Activated naive CD4-positive, alpha-beta T cell treated with anti-CD3 and anti-CD28 coated beads, Interleukin-2, amount 50 U/mL, for 16 hours (primary cell): Measurements from ENCODE around the gene CPLX4.

Experiments used
- DNase-seq: peaks from one replicate; pipeline ENCODE4 v3.0.0-alpha.2; 2020

Gene CPLX4

DNA sequence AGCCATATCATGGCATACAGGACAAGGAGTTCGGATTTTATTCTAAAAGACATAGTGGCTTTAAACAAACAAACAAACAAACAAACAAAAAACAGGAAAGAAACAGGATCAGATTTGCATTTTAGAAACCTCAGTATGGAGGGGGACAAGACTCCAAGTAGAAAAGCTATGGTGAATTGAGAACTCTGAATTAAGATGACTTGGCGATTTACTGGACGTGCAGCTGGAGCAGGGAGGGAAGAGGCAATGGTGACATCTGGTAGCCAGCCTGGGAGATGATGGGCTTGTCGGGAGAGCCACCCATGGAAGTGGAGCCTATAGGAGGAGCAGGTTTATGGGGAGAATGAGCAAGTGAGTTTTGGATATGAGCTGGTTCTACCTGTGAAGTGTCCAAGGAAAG lies 13.2 kb downstream of the CPLX4 start:
- no peak for DNase-seq

DNA sequence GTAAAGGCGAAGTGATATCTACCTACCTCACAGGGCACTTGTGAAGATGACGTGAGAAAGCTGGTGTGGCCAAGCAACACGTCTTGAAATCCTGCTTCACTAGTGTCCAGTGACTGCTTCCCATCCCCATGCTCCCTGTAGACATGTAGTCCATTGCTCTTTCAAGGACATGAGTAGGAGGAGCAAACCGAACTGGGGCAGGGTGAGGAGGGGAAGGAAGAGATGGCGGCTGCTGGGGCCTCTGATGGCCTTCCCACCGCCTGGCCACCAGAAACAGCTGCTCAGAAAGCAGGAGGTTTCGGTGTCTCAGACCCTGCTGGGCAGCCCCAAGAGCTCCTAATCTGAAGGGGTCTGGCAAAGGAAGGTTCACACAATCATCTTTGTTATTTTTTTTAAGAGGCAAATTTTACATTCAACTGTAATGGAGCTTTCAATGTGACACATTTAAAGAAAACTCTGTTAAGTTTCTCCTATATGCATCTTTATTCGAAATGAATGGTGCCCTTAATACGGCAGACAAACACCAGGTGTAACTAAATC lies 14.7 kb downstream of the CPLX4 start:
- no peak for DNase-seq

DNA sequence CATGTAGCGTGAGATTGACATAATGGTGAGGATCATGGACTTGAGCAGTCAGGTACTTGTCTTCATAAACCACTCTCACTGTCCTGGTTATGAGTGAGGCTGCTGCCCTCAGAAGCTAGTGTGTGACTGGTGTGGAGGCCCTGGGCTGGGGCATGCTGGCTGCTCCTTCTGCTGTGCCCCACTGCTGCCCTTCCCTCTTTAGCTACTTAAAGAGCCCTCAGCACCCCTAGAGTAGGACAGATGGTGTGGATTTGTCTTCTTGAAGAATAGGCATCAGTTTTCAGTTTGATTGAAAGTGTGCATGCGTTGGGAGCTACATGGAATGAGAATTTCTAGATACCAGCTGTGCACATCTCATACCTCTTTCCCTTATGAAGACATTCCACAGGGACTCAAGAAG lies 15.4 kb downstream of the CPLX4 start:
- DNase-seq = no peak

DNA sequence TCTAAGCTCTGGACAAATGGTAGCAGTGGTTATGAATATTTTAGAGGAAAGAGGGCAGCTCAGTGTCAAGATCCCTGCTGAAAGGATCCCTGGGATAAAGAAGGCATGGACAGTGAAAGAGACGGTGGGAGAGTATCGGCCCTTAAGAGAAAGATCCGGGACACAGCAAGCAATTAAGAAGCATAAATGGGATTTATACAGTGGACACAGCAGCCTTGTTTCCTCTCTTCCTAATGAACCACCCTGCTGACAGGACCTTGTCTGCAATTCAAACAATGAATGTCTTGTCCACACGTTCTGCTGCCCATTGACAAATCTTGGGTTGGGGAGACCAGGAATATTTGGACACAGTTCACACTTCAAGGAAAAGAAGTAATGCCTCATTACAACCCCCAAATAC lies 16.5 kb downstream of the CPLX4 start:
- DNase-seq = no peak

DNA sequence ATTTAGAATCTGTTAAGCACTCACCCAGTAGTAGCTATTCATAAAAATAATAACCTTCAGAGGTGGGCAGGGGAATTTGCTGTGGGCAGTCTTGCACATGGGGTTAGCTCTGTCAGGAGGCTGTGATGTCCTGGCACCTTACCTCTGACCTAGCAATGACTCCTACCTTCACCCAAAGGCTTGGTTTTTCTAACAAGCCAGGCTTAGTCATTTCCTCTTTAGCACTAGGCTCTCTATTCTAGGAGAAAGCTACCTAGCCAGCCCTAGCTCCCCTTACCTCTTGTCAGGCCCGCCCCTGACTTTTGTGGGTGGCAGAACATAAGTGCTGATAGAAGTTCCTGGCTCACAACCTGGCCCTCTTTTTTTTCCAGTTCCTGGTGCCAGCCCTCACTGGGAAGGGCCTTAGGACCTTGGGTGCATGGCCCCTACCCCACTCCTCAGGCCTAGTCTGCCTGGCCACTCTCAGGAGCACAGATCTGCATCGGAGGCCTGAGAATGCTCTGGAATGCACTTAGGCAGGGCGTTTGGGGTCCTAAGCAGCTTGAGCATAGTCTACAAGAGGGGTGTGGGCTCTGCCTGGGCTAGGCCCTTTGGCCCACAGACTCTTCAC lies 17.7 kb downstream of the CPLX4 start:
- no peak for DNase-seq

DNA sequence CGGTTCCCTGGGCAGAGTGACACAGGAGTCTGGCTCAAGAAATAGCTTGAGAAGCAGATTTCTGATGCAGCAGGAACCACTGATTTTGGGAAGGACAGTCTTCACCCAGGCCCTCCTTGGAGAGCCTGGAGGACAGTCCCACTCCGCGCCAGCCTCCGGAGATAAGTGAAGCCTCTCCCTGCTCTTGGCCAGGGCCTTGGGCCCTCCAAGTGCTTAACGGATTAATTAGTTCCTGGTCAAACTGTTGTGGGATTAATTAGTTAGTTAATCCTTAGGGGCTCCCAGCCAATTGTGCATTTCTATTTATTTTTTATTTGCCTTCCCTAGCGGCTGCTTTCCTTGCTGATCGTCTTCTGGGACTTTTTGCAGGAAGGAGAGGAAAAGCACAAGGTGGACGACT lies 19.6 kb downstream of the CPLX4 start:
- no peak for DNase-seq

DNA sequence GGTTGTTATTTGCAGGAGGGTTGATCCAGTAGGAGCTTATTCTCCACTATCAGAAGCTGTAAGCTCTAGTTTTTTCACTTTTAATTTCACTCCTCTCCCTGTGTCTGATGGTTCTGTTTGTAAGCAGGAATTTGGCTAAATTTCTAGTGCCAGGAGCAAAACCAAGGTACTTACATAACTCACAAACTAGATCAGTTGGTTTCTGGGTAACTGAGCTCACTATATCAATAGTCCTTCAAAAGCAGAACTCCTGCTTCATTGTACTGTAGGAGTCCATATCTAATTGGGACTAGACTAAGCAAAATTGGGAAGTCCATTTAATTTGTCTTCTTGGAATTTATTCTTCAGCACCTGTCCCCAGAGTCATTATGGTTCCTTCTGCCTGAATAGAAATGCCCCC lies 25.1 kb downstream of the CPLX4 start:
- DNase-seq = no peak

DNA sequence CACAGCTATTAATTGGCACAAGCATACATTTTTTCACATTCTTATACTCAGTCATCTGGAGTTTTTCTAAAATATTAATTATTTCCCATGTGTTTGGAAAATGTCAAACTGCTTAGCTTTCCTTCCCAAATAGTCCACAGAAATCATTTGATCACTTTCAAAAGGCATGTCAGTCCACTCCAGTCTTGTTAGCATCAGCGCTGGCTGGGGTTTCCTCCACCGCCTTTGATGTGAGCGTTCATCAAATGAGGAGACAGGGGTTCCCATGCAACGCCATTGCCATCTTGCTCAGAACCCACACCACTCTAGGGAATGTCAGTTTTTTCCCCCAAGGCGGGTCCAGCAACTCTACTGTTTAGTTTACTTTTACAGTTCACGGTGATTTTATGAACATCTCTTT lies 32.1 kb downstream of the CPLX4 start:
- DNase-seq = no peak

DNA sequence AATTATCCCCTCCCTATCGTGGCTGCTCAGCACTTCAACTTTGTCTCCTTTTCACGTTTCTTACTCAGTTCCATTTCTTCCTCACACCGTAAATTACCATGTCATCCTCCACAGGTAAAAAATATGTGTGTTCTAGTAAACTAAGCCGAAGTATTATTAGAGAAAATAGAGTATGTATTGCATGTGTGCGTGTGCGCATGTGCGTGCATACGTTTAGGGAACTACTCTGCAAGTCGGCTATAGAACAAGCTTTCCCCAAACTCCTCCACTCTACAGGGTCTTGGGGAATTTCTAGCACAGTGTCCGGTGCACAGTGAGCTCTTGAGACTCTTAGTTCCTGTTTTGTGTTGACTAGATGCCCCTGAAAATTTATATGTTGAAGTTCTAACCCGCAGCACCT lies 36.1 kb downstream of the CPLX4 start:
- no peak for DNase-seq

DNA sequence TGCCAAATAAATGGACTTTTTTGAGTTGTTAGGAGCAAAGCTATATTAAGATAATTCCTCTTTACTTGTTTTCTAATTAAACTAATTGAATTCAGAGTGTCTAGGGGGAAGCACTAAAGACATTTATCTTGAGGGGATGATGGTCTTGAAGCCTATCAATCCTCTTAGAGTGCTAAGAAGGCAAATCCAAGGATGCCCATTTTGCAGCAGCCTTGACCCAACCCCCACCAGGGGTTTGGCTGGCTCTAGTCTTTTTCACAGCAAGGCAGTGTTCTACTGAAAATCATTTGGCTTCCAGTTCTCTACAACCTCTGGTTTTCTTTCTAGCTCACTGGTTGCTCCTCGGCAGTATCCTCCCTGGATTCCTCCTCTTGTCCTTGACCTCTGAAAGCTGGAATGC lies 38.7 kb downstream of the CPLX4 start:
- DNase-seq = no peak

DNA sequence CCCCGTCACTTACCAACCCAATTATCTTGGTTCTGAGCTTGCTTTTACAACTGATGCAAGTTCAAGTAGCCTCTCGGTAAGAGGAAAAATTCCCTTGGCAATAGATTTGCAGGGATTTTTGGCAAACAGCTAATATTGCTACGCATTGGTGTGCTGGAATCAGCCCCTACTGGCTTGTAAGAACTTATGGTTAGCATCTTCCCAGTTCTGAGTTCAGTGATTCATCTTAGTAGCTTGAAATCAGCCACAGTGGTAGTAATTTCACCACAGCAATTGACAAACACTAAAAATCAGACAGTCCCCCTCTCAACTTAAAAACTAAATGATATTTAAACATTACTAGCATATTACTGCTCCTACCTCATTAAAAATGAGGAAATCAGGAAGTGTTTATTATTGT lies 39.3 kb downstream of the CPLX4 start:
- no peak for DNase-seq

DNA sequence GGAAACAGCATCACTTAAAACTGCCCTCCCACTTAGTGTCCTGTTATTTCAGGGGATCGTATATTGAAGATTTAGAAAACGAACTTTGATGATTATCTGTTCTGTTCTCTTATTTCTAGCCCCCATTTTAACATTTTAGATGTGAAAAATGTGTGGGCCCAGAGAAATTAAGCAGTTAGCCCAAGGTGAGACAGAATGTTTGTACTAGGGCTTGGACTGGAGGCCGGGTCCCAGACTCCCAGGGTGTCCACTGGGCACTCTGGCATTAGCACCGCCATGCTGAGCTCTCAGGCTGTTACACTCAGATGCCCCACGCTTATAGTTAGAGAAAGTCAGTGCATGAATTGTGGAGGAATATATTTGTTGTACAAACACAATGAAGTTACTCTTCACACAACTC lies 39.7 kb downstream of the CPLX4 start:
- no peak for DNase-seq

DNA sequence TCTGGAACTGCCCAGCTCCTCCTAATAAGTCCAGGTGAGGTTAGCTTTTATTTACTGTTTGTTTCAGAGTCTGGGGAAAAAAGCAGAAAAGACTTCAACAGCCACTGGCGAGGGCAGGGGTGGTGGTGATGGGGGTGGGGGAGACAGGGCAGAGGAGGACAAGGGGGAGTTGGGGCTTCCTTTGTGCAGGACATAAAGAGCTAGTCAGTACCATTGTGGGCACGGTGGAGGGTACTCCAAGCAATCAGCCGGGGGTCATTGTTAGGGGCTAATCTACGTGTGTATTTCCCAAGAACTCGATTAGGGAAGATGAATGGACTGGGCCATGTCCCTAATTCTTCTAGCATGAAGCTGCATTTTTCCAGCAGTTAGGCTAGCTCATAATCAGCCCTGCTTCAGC lies 42.4 kb downstream of the CPLX4 start:
- no peak for DNase-seq

DNA sequence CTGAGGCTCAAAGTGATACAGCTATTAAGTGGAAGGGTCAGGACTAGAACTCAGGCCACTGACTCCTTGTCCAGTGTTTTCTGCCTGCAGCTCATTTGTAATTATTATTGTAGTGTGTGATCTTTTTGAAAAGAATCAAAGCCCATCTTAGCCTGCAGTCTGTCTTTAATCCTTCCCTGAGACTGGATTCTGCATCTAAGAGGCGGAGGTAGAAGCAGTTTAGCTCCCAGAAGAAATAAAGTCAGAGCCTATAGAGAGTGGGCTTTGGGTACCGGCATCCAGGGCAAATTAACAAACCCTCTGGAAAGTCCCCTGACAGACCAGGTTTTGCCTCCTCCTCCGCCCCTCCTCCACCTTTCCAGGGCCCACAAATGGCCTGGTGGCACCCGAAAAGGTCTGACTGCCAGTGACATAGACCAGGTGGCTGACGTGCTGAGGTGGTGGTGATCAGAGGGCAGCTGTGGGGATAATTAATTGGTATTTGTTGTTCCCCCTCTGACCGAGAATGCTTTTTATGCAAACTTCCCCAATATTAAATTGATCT lies 43.0 kb downstream of the CPLX4 start:
- no peak for DNase-seq

DNA sequence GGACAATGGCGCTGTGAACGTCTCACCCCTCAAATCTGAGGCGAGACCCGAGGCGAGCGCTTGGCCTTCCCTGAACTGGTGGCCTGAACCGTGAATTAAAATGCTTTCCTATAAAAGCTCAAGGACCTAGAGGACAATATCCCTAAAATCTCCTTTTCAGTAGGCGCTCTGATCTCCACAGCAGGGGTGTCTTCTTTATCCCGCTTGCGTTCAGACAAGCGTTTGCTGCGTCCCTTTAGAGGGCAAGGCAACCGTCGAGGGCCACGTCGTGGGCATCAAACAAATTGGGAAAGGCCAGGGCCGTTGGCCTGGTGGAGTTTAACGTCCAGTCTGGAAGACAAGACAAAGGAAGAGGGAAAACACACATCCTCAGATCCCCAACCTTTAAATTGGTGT lies 43.9 kb downstream of the CPLX4 start:
- DNase-seq = no peak

DNA sequence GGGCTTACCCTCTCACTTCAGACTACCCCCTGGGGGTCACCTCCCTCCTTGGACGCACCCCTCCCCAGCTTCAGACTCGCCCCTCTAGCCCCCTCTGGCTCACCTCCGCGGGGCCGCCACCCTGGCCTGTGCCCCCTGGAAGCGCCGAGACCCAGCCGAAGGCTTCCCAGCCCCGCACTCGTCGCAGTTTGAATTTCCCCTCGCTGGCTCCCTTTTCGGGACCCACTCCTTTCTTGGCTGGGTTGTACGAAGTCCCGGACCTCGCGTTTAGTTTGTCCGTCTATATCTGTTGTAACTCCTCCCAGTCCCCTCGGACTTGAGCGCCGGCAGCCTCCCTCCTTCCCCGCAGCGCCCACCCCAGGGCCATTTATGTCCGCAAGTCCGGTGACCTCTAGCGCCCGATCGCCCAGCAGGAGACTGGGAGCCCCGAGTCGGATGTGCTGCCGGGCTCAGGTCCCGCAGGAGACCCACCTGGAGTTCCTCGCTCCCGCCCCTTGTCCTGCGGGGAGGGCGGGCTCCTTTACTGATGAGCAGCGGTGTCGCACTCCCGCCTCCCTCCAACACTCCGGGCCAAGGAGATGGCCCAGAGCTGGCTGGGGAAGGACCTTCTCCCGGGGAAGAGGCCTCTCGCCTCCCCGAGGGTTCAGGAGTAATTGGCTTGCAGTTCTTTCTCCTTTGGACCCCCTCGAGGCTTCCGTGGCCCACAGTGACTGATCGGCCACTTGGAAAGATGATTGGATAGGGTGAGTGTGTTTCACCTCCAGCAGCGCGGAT lies 44.5 kb downstream of the CPLX4 start:
- no peak for DNase-seq

DNA sequence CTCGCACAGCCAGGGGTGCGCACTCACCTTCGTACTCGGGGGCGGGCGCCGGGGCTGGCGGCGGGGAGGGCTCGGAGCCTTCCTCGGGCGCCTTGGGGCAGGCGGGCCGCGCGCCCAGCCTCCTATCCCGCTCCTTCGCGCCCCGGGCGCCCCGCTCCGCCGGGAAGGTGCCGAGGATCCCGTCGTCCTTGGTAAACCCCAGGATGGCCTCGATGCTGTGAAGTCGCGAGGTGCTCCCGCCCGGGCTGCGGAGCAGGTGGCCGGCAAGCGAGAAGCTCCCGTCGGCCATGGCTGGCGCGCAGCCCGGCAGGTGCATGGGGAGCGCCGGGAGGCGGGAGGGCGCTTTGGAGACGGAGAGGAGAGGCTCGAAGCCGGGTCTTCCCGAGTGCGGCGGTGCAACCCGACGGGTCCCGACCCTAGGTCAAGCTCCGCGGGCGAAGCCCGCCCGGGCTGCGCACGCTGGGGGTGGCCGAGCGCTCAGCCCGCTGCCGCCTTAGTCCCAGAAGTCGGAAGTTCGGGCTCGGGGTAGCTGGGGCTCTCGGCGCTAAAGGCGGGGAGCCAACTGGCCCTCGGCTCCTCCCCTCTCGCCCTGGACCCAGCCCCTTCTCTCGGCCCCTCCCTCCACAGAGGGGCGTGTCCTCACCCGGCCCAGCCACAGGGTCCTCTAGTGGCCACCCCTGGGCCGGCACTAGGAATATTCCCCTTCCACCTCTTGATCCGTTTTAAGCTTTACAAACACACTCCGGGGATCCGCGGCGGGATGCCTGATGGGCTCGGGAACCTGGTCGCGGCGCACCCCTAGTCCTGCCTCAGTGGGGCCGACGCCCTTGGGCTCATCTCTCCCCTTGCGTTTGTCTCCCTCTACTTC lies 45.3 kb downstream of the CPLX4 start, which contains the start of gene RAX:
TSS of gene RAX (minus strand) at position 564 of the 868 bp plus-strand sequence. CDS start at position 316, 248 bp downstream.
- no peak for DNase-seq

DNA sequence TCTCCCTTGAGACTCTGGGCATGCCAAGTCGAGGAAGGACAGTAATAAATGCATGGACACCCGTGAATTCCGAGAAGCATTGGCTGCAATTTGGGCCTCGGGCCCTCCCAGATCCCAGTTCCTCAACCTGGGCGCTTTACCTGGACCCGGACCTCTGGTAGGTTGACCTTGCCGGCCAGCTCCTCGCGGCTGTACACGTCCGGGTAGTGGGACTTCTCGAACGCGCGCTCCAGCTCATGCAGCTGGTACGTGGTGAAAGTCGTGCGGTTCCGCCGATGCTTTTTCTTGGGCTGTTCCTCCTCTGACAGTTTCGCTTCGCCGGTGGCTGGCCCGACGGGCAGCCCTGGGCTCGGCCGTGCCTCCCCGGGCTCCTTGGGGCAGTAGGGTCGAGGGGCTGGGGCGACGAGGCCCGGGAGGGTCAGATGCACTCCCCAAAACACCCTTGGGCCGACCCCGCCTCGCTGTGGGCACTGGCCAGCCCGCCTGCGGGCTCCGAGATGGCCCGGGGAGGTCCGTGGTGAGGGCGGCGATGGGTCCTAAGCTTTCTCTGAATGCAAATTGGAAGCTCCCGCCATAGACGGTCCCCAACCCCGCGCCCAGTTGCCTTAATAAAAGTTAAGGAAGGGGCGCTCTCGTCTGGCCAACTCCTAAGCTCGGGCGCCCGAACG lies 46.1 kb downstream of the CPLX4 start:
- no peak for DNase-seq

DNA sequence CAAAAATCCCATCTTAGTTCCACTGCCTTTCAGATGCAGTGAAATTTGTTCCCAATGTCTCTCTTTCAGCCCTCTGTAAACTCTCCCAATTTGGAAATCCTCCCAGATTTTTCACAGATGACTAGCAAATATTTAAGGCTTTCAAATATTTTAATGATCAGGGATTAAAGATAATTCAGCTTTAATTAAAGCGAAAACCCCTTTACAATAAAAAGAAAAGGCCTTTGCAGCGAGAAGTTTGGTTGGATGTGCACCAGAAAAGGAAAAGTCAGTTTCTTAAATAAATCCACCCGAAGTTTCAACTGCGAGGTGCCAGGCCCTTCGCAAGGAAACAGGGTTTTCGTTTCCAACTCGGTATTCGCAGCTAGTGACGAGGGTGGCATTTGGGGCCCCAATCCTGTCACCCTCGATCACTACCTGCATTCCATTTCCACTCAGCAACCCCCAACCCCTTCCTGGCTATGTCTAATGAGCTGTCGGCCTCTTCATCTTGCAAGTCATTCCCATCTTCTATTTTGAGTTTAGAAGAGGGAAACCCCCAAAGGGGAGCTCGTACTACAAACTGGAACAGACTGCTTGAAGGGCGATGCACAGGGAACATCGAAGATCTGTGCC lies 46.7 kb downstream of the CPLX4 start:
- DNase-seq = no peak

DNA sequence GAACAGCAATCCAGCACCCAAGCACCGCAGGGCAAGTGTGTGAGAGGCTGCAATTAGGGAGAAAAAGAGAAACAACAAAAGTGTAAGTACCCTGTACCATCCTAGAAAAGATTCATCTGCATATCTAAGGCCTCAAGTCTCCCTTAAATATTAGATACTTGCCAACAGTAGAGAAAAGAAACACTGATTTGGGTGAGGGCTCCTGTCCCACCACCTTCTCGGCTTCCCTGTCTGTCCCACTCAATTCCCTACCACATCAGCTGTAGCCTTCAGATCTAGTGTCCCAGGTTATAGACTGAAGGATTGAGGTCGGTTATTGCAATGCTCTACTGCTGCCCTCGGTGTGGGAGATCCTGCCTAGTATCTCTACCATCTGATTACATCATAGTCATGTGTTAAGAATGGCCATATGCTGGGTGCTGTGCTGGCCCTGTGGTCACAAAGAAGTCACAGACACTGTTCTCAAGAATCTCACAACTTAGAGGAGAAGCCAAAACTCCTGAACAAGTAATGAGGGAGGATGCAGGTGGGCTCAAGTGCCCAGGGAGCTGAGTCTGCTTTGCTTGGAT lies 47.7 kb downstream of the CPLX4 start:
- DNase-seq = no peak

DNA sequence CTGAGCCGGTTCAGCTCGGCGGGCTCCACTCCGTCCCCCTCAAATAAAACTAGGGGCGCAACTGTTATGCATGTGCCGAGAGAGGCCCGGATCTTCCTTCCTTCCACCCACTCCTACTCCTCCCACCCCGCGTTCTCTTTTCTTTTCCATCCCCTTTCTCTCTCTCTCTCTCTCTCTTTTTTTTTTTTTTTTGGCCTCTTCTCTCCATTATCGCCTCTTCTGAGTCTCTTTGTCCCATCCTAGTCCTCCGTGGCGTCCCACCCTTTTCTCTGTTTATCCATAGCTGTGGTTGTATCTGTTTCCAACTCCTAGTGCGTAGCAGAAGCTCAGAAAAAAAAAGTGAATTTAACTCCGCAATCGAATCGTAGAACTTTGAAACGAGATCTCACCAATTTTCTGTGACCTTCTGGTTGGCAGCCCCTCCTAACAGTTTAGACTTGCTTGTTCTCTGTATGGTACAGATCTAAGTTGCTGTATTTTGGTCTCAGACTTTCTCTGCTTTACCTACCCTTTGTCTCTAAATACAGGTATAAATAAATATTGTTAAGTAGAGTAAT lies 48.8 kb downstream of the CPLX4 start:
- no peak for DNase-seq
